Mucosa of descending colon (tissue), 3 donors: ENCODE results near the gene PIR. TPM values are rescaled to one million over a fixed set of nuclear protein-coding genes. Genes with fewer than 3 reads are reported as not detected.

Source experiments
- ATAC-seq: fragments of 200-7000 bp; cut with Tn5 transposase; one replicate; pipeline ENCODE4 v1.9.1; 2020; ENCODE audit warnings: mild to moderate bottlenecking, moderate library complexity
- DNase-seq, 3 donors: peaks; one replicate each; pipeline ENCODE4 v3.0.0-alpha.2; 2020
- H3K36me3 ChIP-seq: fragments of 200-600 bp; one replicate; pipeline ENCODE4 v1.8.0; 2021; ENCODE audit warnings: low read depth, mild to moderate bottlenecking
- H3K4me1 ChIP-seq: fragments of 200-600 bp; one replicate; pipeline ENCODE4 v1.8.0; 2021; ENCODE audit warnings: low read depth, mild to moderate bottlenecking
- H3K4me3 ChIP-seq: fragments of 200-600 bp; one replicate; pipeline ENCODE4 v1.8.0; 2021; ENCODE audit warnings: mild to moderate bottlenecking
- H3K9me3 ChIP-seq: fragments of 200-600 bp; one replicate; pipeline ENCODE4 v1.8.0; 2021; ENCODE audit warnings: mild to moderate bottlenecking
- CTCF ChIP-seq: fragments of 200-600 bp; IDR thresholded peaks from one replicate; pipeline ENCODE4 v1.8.0; 2022; ENCODE audit warnings: antibody characterized with exemption, mild to moderate bottlenecking
- intact Hi-C, 2 donors: fragments of 100-400 bp; cut with DNase I in 1 of 2; cut with micrococcal nuclease in 1 of 2; formaldehyde crosslinking; loops; one replicate each; pipeline versions ENCODE4 v1.11.0 to v1.11.1; 2022; cut with DNase I, micrococcal nuclease
- total RNA-seq, 3 donors: library from RNA; stranded (reverse); fragmentation: NEBNext Ultra II Directional in 2 of 3; extraction: Animal tissue kit (Norgen Biotek cat#: 25700) in 2 of 3; gene quantifications; one replicate each; pipeline versions ENCODE4 v1.2.1 to v1.2.4, GENCODE V29; 2021 to 2023
- donor health status: DM: no; HTN: no; CAD: no; lungs with moderate emphysema.
- donor health status: DM: no; HTN: no; CAD: no.
- donor health status: DM: no; HTN: yes; CAD: no.

Gene PIR
- total RNA-seq, 3 donors from 2014 or later, result 6.0 to 9.7 (median 8.4) TPM

DNA sequence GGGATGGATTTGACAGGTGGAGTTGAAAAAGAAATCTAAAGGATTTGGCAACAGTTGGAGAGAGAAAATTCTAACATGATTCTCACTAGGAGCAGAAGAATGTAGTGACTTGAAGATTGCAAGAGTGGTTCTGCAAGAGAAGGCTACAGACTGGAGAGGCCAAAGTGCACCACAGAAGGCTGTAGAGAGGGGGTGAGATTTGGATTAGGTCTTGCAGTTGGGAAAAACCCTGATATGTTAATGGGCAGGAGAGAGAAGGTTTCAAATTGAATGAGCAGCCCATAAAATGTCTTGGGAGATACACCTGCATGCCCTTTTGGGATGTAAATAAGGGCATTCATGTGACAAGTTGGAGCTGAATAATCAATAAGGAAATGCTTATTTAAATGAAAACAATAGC is 94.3 kb downstream of the PIR start:
- Histone ChIP-seq H3K4me3 (no peak overlapping the region), H3K4me1 (no peaks in the 10 kb centered on the region), H3K9me3 (no peaks in the 10 kb centered on the region), H3K36me3 (no peaks in the 10 kb centered on the region)
- ATAC-seq (no peak), DNase-seq (no peak)
- no peak for TF ChIP-seq CTCF
- intact Hi-C loops, result no loop called here

DNA sequence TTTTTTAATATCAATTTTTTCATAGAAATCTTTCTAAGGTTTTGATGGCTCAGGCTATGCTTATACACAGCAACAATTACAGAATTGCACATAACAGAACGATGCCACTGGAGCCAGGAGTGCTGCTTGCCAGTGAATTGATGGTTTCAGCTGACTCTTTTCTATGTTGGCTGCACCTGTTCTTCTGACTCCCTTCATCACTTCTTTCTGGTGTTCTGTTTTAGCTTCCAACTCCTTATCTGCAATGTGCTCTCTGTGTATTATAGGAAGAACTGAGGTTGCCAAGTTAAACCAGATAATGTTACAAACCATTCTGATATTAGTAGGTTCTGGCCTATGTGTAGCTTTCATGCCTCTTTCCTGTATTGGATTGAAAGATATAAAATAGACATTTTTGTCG is 97.3 kb downstream of the PIR start:
- no peaks in the 10 kb centered on the region for H3K36me3 ChIP-seq
- H3K4me3 ChIP-seq, result no peak overlapping the region
- ATAC-seq (no peak), DNase-seq (no peak)
- intact Hi-C loops, result no loop called here
- no peak for TF ChIP-seq CTCF
- H3K9me3 ChIP-seq, result no peaks in the 10 kb centered on the region
- H3K4me1 ChIP-seq, result no peaks in the 10 kb centered on the region

DNA sequence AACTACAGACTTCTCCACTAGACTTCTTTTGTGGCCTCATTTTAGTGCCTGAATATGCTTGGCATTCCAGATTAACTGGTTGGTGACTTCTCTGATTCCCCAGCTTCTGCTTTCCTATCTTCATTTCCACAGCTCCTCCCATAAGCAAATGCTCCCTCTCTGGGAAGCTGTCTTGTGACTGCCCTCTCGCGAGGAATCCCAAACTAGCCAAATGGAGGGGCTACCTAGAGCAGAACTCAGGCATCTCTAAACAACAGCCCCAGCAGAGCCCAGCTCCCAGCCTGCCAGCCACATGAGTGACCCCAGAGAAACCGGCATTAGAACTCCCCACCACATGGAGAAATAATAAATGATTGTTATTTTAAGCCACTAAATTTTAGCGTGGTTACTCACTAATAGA is 101.3 kb downstream of the PIR start:
- Histone ChIP-seq H3K9me3 (no peaks in the 10 kb centered on the region), H3K4me1 (no peaks in the 10 kb centered on the region), H3K4me3 (no peak overlapping the region), H3K36me3 (no peaks in the 10 kb centered on the region)
- DNase-seq (no peak), ATAC-seq (no peak)
- no peak for TF ChIP-seq CTCF
- intact Hi-C loops, result no loop called here

GRCh38 chrX:15384304-15384703 is 108.8 kb downstream of the PIR start, which contains the start of gene VEGFD:
VEGFD (minus strand) TSS chrX:15384413; CDS start chrX:15383946, 467 bp downstream.
- no peak for TF ChIP-seq CTCF
- ATAC-seq (no peak), DNase-seq (no peak)
- Histone ChIP-seq H3K9me3 (no peaks in the 10 kb centered on the region), H3K4me3 (no peak within 1 kb of the TSS), H3K4me1 (no peaks in the 10 kb centered on the region), H3K36me3 (no peaks in the 10 kb centered on the region)
- intact Hi-C loops, result no loop called here

- no peaks in the 10 kb centered on the region for H3K36me3 ChIP-seq
- DNase-seq, result no peak
- no peaks in the 10 kb centered on the region for H3K9me3 ChIP-seq
- H3K4me3 ChIP-seq, result no peak overlapping the region
- intact Hi-C loops, result no loop called here
- TF ChIP-seq CTCF, result no peak
- H3K4me1 ChIP-seq, result no peaks in the 10 kb centered on the region
- ATAC-seq, result no peak
Measured at GRCh38 chrX:15382813-15383212, 110.3 kb downstream of the PIR start.

DNA sequence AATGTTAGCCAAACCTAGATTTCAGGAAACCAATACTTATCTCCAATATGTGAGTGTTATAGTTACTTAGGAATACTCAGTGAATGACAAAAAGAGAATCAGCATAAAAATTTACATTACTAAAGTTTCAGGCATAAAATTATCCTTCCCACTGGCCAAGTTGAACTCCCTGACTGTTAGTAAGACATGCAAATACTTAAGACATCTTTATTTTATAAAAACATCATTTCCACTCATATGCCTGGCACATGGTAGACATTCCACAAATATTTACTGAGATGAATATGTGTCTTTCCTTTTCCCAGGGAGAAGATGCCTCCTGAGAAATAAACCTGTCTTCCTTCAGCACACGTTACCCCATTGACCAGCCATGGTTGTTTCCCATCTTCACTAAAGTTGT is 116.2 kb downstream of the PIR start:
- TF ChIP-seq CTCF, result no peak
- Histone ChIP-seq H3K4me3 (no peak overlapping the region), H3K9me3 (no peaks in the 10 kb centered on the region), H3K4me1 (no peaks in the 10 kb centered on the region), H3K36me3 (no peaks in the 10 kb centered on the region)
- DNase-seq (no peak), ATAC-seq (no peak)
- intact Hi-C loops, result no loop called here
